Mammary epithelial cell (primary cell): ENCODE results near the gene LIMCH1.

ENCODE experiments used
- EZH2 ChIP-seq: IDR thresholded peaks from 2 replicates; pipeline ENCODE4 v1.6.1; 2012; ENCODE audit warnings: low read length, inconsistent platforms, borderline replicate concordance
- TF ChIP-seq, protein P1 (sequence below), 2 donors: IDR thresholded peaks in 1 of 2; conservative IDR thresholded peaks in 1 of 2; 2 replicates each; pipeline ENCODE4 v1.5.1; 2011 to 2012; ENCODE audit warnings: inconsistent platforms in 2 of 2, low read length in 2 of 2, mild to moderate bottlenecking in 2 of 2, control low read depth in 1 of 2, low read depth in 1 of 2; ENCODE audit not compliant: insufficient read depth in 1 of 2; ENCODE audit errors: extremely low read depth in 1 of 2

DNA sequence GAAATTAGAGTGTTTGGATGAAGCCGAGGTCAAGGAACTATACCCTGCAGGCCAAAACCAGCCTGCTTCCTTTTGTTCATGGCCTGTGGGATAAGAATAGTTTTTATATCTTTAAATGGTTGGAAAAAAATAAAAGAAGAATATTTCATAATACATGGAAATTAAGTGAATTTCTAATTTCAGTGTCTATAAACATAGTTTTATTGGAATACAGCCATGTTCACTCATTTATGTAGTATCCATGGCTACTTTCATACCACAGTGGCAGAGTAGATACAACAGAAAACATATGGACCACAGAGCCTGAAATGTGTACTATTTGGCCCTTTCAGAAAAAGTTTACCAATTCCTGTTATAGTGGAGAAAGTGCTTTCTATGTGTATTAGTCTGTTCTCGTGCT lies 13.6 kb downstream of the LIMCH1 start:
- TF ChIP-seq, protein P1, sequence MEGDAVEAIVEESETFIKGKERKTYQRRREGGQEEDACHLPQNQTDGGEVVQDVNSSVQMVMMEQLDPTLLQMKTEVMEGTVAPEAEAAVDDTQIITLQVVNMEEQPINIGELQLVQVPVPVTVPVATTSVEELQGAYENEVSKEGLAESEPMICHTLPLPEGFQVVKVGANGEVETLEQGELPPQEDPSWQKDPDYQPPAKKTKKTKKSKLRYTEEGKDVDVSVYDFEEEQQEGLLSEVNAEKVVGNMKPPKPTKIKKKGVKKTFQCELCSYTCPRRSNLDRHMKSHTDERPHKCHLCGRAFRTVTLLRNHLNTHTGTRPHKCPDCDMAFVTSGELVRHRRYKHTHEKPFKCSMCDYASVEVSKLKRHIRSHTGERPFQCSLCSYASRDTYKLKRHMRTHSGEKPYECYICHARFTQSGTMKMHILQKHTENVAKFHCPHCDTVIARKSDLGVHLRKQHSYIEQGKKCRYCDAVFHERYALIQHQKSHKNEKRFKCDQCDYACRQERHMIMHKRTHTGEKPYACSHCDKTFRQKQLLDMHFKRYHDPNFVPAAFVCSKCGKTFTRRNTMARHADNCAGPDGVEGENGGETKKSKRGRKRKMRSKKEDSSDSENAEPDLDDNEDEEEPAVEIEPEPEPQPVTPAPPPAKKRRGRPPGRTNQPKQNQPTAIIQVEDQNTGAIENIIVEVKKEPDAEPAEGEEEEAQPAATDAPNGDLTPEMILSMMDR (conservative IDR thresholded peaks at IDR 0.05 in 1 of 2, IDR thresholded peaks at IDR 0.05 in 1 of 2; ENCODE audit: extremely low read depth in 1 of 2, insufficient read depth in 1 of 2, low read depth in 1 of 2, low read length in 2 of 2): no peak
- TF ChIP-seq EZH2: no peak
